SU-DHL-6 (cell line): ENCODE data around the gene KRT6A.

ENCODE experiments used
- H2AFZ ChIP-seq: fragments of 200-600 bp; sonication (generic); 2 replicates; pipeline ENCODE4 v1.6.1; 2014; ENCODE audit warnings: low read depth, mild to moderate bottlenecking, moderate library complexity, mixed read lengths, antibody characterized with exemption, low read length; ENCODE audit not compliant: severe bottlenecking
- H3F3A ChIP-seq: fragments of 200-600 bp; shearing (Covaris generic); 2 replicates; pipeline ENCODE4 v1.6.0; 2016; ENCODE audit warnings: antibody characterized with exemption, mild to moderate bottlenecking; ENCODE audit not compliant: insufficient read depth
- H3K27ac ChIP-seq: fragments of 200-600 bp; sonication (generic); 2 replicates; pipeline ENCODE4 v1.5.1; 2016; ENCODE audit warnings: low read depth, mild to moderate bottlenecking, low read length, moderate library complexity, mixed read lengths
- H3K27me3 ChIP-seq: fragments of 200-600 bp; sonication (generic), shearing (Covaris generic); 2 replicates; pipeline ENCODE4 v1.6.0; 2014; ENCODE audit warnings: mild to moderate bottlenecking, low read length
- H3K36me3 ChIP-seq: fragments of 200-600 bp; sonication (generic); 2 replicates; pipeline ENCODE4 v1.6.1; 2014; ENCODE audit warnings: mild to moderate bottlenecking, low read length, mixed read lengths
- H3K4me2 ChIP-seq: fragments of 300-600, 200-600 bp; shearing (Covaris generic), sonication (generic); 2 replicates; pipeline ENCODE4 v1.6.0; 2014; ENCODE audit warnings: low read length, low read depth, mild to moderate bottlenecking; ENCODE audit not compliant: poor library complexity, severe bottlenecking
- H3K4me3 ChIP-seq: fragments of 200-600 bp; sonication (generic); 2 replicates; pipeline ENCODE4 v1.5.1; 2014; ENCODE audit warnings: antibody characterized with exemption, low read length, mild to moderate bottlenecking, mixed read lengths; ENCODE audit not compliant: insufficient read depth, poor library complexity, severe bottlenecking
- H3K79me2 ChIP-seq: fragments of 200-600 bp; sonication (generic); 2 replicates; pipeline ENCODE4 v1.6.1; 2014; ENCODE audit warnings: mild to moderate bottlenecking, low read length, moderate library complexity; ENCODE audit not compliant: insufficient read depth
- H3K9ac ChIP-seq: fragments of 200-600 bp; sonication (generic); 2 replicates; pipeline ENCODE4 v1.7.0; 2014; ENCODE audit warnings: mild to moderate bottlenecking, low read length
- H3K9me2 ChIP-seq: fragments of 200-600 bp; sonication (generic); replicated peaks from 2 replicates; pipeline ENCODE4 v1.6.1; 2014; ENCODE audit warnings: low read length; ENCODE audit not compliant: insufficient read depth
- H3K9me3 ChIP-seq: fragments of 200-600 bp; sonication (generic); 2 replicates; pipeline ENCODE4 v1.6.1; 2014; ENCODE audit warnings: low read length, mixed read lengths; ENCODE audit not compliant: insufficient read depth
- H4K20me1 ChIP-seq: fragments of 200-600 bp; sonication (generic); 2 replicates; pipeline ENCODE4 v1.6.1; 2014; ENCODE audit warnings: low read depth, mild to moderate bottlenecking, antibody characterized with exemption, low read length, moderate library complexity, mixed read lengths
- EZH2phosphoT487 ChIP-seq: fragments of 200-600 bp; sonication (generic), shearing (Covaris generic); conservative IDR thresholded peaks from 2 replicates; pipeline ENCODE4 v1.6.1; 2018; ENCODE audit warnings: mild to moderate bottlenecking, antibody characterized with exemption, low read length, moderate library complexity, mixed read lengths
- TF ChIP-seq, protein P1 (sequence below): fragments of 200-600 bp; sonication (generic); IDR thresholded peaks from one replicate; pipeline ENCODE4 v1.5.1; 2017; ENCODE audit warnings: antibody characterized with exemption, mild to moderate bottlenecking, low read length, moderate library complexity; ENCODE audit not compliant: insufficient read depth, poor library complexity, severe bottlenecking

KRT6A gene

DNA sequence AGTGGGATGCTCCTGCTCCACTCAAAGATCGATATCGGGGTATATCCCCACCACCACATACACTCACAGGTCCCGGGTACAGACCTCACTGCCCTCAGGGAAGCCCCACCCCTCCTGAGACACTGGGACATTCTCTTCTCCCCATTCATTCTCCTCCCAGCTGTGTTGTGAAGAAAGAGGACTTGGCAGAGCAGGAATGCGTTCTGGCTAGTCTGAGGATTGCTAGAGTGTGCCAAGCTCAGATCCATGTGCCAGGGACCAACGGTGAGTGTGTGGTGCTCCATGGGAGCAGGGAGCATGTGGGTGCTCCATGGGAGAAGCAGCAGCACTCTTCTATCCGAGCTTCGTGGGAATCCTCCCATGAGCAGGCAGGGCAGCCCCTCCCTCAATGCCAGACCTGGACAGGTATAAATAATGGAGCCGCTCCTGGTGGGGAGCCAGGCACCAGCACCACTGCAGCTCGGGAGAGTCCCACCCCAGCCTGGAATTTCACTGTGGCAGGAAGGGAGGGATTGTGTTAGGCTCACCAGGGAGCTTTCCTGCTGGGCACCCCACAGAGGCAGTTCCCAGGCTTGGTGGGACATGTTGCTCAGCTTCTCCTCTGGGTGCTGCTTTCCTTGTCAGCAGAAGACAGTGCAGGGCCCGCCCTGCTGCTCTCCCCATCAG lies 29.4 kb upstream of the KRT6A start:
- Histone ChIP-seq H3K9me3 (no peaks in the 10 kb centered on the region), H3K27ac (no peak overlapping the region), H2AFZ (no peak overlapping the region), H3F3A (no peaks in the 10 kb centered on the region), H3K79me2 (no peaks in the 10 kb centered on the region), H3K4me3 (no peak overlapping the region), H3K4me2 (no peak overlapping the region), H3K36me3 (no peaks in the 10 kb centered on the region), H3K9ac (no peak overlapping the region), H3K27me3 (no peaks in the 10 kb centered on the region), H4K20me1 (no peaks in the 10 kb centered on the region), H3K9me2 (no peaks in the 10 kb centered on the region)
- TF ChIP-seq EZH2phosphoT487 = no peak
- TF ChIP-seq, protein P1, sequence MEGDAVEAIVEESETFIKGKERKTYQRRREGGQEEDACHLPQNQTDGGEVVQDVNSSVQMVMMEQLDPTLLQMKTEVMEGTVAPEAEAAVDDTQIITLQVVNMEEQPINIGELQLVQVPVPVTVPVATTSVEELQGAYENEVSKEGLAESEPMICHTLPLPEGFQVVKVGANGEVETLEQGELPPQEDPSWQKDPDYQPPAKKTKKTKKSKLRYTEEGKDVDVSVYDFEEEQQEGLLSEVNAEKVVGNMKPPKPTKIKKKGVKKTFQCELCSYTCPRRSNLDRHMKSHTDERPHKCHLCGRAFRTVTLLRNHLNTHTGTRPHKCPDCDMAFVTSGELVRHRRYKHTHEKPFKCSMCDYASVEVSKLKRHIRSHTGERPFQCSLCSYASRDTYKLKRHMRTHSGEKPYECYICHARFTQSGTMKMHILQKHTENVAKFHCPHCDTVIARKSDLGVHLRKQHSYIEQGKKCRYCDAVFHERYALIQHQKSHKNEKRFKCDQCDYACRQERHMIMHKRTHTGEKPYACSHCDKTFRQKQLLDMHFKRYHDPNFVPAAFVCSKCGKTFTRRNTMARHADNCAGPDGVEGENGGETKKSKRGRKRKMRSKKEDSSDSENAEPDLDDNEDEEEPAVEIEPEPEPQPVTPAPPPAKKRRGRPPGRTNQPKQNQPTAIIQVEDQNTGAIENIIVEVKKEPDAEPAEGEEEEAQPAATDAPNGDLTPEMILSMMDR = no peak

DNA sequence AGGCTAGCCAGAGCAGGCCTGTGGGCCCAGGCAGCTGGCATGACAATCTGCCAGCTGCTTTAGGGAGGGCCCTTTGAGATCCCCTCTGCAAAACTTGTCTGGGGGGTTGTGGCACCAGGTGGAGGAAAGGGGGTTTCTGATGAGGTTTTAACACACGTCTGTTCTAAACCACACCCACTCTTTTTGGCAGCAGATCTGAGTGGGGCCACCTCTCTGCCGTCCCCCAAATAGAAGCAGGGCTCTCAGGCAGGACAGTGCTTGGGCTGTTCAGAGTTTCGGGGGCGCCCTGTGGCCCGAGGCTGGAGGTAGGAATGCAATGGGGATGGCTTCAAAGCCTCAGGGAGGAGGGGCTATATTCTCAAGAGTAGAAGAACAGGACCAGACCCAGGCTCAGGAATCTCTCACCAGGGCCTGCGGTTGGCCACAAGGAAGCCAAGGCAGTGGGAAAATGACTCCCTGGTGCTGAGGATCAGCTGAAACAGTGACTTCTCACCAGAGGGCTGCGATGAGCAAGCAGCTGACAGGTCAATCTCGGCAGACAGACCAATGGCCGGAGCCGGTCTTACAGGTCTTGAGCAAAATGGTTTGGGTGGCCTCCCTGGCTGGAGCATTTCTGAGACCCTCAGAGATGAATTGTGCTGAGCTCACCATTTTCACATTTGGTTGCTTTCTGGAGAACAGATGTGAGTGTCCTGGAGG lies 28.7 kb upstream of the KRT6A start:
- Histone ChIP-seq H3K27me3 (no peaks in the 10 kb centered on the region), H3F3A (no peaks in the 10 kb centered on the region), H3K9me2 (no peaks in the 10 kb centered on the region), H3K79me2 (no peaks in the 10 kb centered on the region), H3K9me3 (no peaks in the 10 kb centered on the region), H3K27ac (no peak overlapping the region), H3K36me3 (no peaks in the 10 kb centered on the region), H3K9ac (no peak overlapping the region), H3K4me2 (no peak overlapping the region), H2AFZ (no peak overlapping the region), H4K20me1 (no peaks in the 10 kb centered on the region), H3K4me3 (no peak overlapping the region)
- no peak for TF ChIP-seq EZH2phosphoT487
- TF ChIP-seq, protein P1 = no peak

DNA sequence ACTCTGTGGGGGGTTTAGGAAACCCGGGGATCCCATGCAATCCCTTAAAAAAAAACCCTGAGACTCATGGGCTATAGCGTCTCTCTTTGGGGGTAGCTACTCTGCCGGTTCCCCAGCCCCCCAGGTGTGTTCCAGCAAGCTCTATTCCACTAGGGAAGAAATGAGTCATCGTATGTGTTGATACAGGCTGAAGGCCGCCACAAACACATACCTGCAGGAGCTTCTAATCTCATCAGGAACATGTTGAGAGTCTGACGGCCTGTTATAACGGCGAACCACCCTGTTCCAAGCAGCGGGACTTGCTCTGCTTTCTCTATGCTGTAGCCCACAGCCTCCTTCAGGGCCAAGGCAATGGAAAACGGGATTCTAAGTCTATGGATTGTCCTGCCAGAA lies 28.1 kb upstream of the KRT6A start:
- H3K36me3 ChIP-seq = no peaks in the 10 kb centered on the region
- no peak overlapping the region for H3K4me2 ChIP-seq
- no peak overlapping the region for H3K9ac ChIP-seq
- no peaks in the 10 kb centered on the region for H3K27me3 ChIP-seq
- no peaks in the 10 kb centered on the region for H3F3A ChIP-seq
- no peak overlapping the region for H3K27ac ChIP-seq
- H3K9me2 ChIP-seq = no peaks in the 10 kb centered on the region
- no peaks in the 10 kb centered on the region for H3K79me2 ChIP-seq
- no peak overlapping the region for H2AFZ ChIP-seq
- TF ChIP-seq, protein P1 = no peak
- no peak for TF ChIP-seq EZH2phosphoT487
- no peaks in the 10 kb centered on the region; the same call in 1 of the 2 replicates for H4K20me1 ChIP-seq
- H3K4me3 ChIP-seq = no peak overlapping the region
- no peaks in the 10 kb centered on the region for H3K9me3 ChIP-seq
